EL (cell line): Measurements from ENCODE around the gene ALAS1.

Experiments used
- DNase-seq: peaks from one replicate; pipeline ENCODE4 v3.0.0-alpha.2; 2016

Gene ALAS1

DNA sequence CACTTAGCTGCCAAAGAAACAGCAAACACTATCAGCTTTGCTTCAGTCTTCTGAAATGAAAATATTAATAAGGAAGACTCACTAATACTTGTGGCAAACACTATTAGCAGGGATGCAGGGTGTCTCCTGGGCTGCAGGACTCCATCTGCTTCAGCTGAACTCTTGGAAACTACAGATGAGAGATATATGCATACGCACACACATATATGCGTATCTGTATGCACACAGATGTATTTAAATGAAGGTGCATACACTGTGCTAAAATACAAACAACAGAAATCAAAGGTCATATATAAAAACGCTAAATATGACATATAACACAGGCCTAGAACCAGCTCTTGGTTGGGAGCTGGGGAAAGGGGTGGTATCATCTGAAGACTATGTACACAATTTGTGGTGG is 58.2 kb downstream of the ALAS1 start:
- no peak for DNase-seq

GRCh38 chr3:52256622-52257021 is 58.7 kb downstream of the ALAS1 start:
- no peak for DNase-seq

DNA sequence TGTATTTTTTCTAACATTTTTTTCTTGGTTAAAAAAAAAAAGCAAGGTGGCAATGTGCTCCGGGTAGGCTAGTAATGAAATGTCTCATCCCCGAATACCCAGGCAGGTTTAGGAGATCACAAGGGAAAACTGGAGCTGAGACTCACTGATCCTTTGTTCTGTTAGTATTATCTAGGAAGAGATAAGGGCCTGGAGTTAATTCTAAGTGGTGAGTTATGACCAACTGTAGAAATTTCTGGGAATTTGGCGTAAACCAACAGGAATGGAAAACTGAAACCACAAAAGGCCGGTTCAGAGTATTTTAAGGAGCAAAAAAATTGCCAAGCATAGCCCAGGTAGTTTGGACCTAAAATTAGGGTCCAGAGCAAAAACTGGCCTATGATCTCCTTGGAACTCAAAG is 60.0 kb downstream of the ALAS1 start:
- DNase-seq = no peak

DNA sequence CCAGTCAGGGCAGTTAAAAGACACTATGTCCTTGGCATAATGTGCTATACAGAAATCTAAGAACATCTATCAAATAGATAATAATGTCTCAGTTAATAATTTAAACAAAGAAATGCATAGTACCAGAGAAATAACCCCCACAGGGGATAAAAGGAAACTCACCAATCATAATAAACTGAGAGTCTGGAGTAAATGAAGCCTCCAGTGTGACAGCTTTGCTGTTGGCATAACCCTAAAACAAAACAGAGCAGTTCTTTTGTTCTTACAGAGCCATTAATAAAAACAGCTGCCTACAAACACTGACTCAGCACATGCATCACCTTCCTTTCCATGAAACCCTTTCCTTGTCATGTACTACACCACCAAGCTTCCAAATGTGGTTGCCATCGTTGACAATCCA is 61.1 kb downstream of the ALAS1 start:
- no peak for DNase-seq

DNA sequence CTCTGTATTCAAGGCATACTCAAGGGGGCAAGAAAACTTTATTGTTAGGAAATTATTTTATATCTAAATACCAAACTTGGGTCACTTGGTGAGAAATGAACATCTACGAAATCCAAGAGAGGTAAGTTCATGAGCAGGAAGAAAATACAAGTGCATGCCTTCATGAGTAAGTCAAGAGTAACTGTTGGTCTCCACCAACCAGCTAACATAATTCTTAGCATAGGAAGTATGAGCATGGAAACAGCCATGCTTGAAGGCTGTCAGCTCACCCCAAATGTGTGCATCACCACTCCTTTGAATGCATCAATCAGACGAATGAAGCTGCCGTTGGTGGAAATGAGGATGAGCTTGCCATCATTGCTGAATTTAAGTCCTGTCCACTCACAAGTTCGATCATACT is 61.5 kb downstream of the ALAS1 start:
- DNase-seq = no peak

- DNase-seq = no peak
Observed at GRCh38 chr3:52262447-52262846, 64.5 kb downstream of the ALAS1 start.
